IPS DF 4.7 (cell line): ENCODE results near the gene SLC35F5.
"Not testable (repeated sequence)": the region's sequence is repeated elsewhere in the genome, so short reads cannot be mapped to it uniquely, and the experiment has no call there.

ENCODE experiments used
- DNase-seq: peaks from one replicate; pipeline ENCODE4 v3.0.0-alpha.2; 2013; ENCODE audit warnings: low spot score; ENCODE audit errors: extremely low read depth

SLC35F5 gene

GRCh38 chr2:113757138-113757657 is 756 bp upstream of the SLC35F5 start:
- no peak for DNase-seq

- DNase-seq: no peak
Measured at GRCh38 chr2:113755835-113756354, 547 bp downstream of the SLC35F5 start.

- no peak for DNase-seq
Measured at GRCh38 chr2:113755035-113755834, 1.2 kb downstream of the SLC35F5 start.

DNA sequence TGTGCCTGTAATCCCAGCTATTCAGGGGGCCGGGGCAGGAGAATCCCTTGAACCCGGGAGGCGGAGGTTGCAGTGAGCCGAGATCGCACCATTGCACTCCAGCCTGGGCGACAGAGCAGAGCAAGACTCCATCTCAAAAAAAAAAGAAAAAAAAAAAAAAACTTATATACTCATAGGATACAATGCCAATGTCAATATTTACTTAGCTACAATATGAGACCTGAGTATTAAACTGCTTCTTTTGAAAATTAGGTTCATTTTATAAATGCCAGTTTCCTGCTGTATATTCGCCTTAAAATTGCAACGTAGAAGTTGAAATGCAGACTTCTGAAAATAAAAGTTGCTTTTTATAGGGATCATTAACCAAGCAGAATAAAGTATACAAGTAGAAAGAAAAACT is 2.3 kb downstream of the SLC35F5 start:
- DNase-seq: no peak

GRCh38 chr2:113750385-113750784 is 6.1 kb downstream of the SLC35F5 start:
- no peak for DNase-seq

DNA sequence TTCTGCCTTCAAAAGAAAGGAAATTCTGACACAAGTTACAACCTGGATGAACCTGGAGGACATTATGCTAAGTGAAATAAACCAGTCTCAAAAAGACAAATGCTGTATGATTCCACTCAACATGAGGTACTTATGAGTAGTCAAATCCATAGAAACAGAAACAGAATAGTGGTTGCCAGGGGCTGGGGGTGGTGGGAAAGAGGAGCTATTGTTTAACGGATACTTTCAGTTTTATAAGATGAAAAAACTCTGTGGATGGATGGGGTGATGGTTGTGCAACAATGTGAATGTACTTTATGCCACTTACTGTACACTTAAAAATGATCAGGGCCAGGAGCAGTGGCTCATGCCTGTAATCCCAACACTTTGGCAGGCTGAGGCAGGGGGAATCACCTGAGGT is 15.4 kb downstream of the SLC35F5 start:
- no peak for DNase-seq

- DNase-seq: no peak
Measured at GRCh38 chr2:113739849-113740248, 16.6 kb downstream of the SLC35F5 start.

GRCh38 chr2:113734185-113734584 is 22.3 kb downstream of the SLC35F5 start:
- no peak for DNase-seq

DNA sequence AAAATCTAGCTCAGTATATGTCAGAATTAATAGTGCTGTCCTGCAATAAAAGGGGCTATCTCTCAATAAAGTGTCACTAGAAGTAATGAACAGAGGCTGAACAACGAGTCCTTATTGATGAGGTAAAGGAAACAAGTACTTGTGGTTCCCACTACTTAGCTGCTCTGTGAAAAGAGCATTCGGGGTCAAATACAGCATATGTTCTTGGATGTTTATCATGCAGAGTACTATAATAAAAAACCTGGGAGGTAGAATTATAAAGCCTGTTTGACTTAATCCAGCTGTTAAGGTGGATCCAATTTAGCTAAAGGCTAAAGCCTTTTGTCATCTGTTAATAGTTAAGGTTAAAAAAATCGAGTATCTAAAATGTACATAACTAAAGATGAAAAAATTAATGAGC is 32.4 kb downstream of the SLC35F5 start:
- no peak for DNase-seq

DNA sequence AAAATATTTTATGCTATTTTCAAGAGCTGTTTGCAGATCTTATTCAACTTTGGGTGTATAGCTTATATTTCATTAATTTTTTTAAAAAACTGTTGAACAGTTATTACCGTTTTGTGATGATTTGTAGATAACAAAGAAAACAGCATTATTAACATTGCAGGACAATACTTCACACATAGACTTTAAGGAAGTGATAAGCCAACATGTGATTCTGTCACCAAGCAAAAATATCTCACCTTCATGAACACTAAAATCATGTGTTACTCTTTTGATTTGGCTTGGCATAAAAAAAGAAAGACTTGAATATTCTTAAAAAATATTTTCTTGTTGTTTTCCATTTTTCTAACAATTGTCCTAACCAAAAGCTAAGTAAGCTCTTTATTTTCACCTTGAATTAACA is 33.0 kb downstream of the SLC35F5 start:
- DNase-seq: no peak

GRCh38 chr2:113720167-113720566 is 36.3 kb downstream of the SLC35F5 start:
- no peak for DNase-seq

- DNase-seq: no peak
Measured at GRCh38 chr2:113716291-113716690, 40.2 kb downstream of the SLC35F5 start.

- DNase-seq: no peak
Measured at GRCh38 chr2:113712941-113713340, 43.5 kb downstream of the SLC35F5 start.

- DNase-seq: no peak
Measured at GRCh38 chr2:113711851-113712250, 44.6 kb downstream of the SLC35F5 start.

- no peak for DNase-seq
Measured at GRCh38 chr2:113709022-113709421, 47.4 kb downstream of the SLC35F5 start.

DNA sequence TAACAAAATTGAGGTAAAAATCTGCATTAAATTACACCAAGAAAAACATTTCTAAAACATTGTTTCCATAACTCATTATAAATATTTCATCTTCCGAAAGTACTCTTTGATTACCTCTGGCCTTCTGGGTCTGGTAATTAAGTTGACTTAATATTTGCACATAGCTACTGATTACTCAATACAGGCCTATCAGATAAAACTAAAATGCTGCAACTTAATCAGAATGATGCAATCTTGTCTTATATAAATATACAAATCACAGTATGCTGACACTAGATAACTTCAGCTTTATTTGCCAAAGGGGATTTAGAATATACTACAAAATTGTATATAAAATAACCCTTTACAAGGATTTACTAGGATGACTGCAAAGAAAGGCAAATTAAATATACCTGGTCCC is 49.3 kb downstream of the SLC35F5 start:
- no peak for DNase-seq

DNA sequence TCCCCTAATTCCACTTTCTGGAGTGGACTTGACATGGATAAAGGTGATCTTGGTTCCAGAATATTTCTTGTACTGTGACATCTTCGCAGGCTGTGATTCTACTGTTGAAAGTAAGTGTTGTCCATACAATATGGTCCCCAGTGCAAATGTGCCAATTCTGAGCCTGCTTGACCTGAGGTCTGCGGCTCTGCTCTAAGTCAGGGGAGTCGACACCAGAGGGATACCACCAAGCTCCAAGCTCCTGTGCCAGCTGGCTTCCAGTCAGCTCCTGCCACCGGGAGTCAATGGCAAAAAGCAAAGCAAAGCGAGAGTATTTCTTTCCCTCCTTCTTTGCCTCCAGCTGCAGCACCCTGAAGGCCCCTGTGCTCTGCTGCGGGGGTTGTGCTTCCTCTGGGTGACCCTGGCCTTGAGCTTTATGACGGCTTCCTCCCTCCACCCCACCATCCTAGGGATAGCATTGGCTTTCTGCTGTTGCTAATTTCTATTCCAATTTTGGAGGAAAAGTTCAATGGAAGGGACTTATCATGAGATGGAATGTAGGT is 50.4 kb downstream of the SLC35F5 start:
- DNase-seq: no peak

GRCh38 chr2:113704300-113704993 is 52.0 kb downstream of the SLC35F5 start:
- DNase-seq: not testable (repeated sequence)

DNA sequence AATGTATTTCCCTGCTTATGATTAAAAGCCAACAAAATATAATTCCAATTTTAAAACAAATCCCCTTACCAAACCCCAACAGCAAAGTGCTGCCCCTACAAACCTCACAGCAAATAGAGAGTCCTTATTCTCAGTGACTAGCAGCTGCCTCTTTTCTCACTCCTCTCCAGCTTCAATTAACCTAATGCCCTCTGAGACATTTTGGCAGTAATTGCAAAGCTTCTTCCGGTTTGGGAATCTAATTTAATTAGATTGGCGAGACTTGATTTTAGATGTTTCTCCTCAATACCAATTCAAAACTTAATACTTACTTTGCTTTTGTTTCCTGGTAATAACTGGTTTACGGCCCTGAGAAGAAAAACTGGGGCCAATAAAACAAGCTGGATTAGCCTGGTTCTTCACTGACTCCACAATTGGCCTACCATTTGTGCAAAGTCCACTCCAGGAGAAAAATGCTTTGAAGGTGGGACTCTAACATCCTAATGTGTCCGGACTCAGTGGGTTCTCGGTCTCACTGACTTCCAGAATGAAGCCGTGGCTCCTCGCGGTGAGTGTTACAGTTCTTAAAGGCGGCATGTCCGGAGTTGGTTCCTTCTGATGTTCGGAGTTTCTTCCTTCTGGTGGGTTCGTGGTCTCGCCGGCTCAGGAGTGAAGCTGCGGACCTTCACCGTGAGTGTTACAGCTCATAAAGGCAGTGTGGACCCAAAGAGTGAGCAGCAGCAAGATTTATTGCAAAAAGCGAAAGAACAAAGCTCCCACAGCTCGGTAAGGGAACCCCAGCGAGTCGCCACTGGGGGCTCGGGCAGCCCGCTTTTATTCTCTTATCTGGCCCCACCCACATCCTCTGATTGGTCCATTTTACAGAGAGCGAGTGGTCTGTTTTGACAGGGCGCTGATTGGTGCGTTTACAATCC is 52.8 kb downstream of the SLC35F5 start:
- no peak for DNase-seq

DNA sequence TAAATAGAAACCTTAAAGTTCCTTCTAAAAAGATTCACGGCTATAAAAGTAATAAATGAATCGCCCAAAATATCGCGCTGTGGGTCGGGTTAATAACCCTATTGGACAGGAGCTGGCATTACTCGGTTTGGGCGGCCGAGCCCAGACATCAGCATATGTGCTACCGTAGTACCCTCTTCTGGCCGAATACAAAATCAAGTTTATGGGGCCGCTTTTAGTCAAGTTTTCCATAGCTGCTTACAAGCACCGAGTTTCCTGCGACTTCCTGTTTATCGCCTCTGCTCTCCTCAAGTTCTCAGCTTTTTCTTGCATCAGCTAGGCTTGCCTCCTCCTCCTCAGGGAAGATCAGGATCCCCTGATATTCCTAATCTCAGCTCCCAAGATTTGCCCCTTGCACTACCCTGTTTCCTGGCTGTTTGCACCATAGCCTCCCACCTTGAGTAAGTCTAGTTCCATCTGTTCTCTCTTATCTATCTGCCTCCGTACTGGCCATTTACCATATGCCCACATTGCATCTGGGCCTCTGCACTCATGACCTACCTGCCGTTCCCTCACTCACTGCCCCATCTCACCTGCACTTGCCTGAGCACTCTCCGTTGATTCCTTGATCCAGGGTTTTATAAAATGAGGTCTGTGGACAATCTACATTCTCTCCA is 56.1 kb downstream of the SLC35F5 start:
- DNase-seq: no peak
